ENCODE results near the gene MYCBPAP. TPM values are rescaled to one million over a fixed set of nuclear protein-coding genes. Genes with fewer than 3 reads are reported as not detected.
A peak's percentile ranks its signal among the peaks of the same experiment; 100 is the strongest.

Gene MYCBPAP
- polyA plus RNA-seq, 6 donors from 2014 or later, result 0.14 to 0.75 (median 0.47) TPM; not detected in 3

GRCh38 chr17:50564916-50565315, 56.7 kb downstream of the MYCBPAP start:
- Mint-ChIP-seq H3K36me3 (no peaks in the 10 kb centered on the region), H3K4me3 (no peak overlapping the region), H3K27ac (peak overlapping the region in 3 of 6 donors; percentile 29 to 93 (median 92)), H3K9me3 (no peaks in the 10 kb centered on the region), H3K27me3 (peaks cover 54 to 76% (median 74%) of the 10 kb centered on the region in 3 donors), H3K4me1 (peaks cover 14 to 21% (median 19%) of the 10 kb centered on the region in 3 donors)
- DNase-seq (no peak), ATAC-seq (ENCODE audit: low read depth in 2 of 2) (no peak)

DNA sequence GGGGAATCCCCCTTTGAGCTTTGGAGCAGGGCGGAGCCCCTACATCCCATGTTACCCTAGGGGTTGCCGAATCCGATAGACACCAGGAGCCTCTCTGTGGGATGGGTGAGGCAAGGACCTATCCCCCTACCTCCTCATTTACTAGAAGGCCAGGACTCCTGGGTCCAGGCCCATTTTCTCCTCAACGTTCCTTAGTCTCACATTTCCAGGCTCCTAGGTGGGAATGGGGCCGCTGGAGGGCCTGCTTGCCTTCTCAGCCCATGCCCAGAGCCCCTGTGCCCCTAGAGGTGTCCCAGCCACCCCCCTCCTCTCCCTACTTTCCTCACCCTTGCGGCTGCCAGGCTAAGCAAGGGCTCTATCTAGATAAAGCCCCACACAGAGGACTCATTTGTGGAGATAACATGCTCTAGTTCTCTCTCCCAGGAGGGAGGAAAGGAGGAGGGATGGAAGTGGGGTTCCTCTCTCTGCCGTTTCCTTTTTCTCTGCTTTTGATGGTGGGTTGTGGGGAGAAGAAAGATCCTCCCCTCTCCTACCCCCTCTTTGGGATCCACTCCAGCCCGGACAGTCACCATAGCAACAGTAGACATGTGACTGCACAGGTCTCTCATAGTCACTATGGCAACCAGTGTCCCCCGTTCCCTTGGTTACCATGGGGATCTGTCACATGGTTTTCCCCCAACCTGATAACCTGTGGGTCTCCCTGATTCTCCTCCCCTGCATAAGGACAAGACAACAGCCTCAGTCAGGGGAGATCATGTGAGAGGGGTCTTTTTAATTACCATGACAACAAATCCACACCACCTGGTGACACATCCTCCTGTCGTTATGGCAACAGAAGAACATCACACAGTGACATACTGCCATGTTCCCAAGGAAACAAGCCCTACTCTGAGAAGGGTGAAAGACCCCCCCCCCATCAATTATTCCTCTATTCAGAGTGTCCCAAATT, 57.4 kb downstream of the MYCBPAP start:
- DNase-seq (no peak), ATAC-seq (ENCODE audit: low read depth in 2 of 2) (peak; percentile 48 to 55)
- Mint-ChIP-seq H3K4me3 (no peak overlapping the region), H3K36me3 (no peaks in the 10 kb centered on the region), H3K27ac (peak overlapping the region; percentile 48 to 93 (median 76)), H3K4me1 (peaks cover 9 to 18% (median 16%) of the 10 kb centered on the region in 3 donors), H3K27me3 (peaks cover 52 to 82% (median 78%) of the 10 kb centered on the region in 3 donors), H3K9me3 (no peaks in the 10 kb centered on the region)

DNA sequence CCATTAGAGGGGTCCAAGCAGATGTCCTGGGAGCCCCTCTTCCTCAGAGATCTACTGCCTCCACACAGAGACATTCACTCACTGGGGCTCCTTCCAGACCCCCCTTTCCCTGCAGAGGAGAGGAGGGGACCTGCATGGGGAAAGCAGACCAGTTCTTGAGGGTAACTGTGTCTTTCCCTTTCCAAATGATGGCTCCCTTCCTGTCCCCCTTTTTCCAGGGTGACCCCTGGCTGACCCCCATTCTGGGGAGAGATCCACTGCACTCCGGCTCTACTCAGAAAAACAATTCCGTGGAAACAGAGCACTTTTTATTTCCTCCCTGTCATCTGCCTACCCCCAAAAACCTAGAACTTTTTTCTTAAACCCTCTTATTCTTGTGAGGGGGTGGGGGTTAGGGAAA, 58.6 kb downstream of the MYCBPAP start:
- no peaks in the 10 kb centered on the region for H3K9me3 Mint-ChIP-seq
- H3K27me3 Mint-ChIP-seq, result peaks cover 52 to 93% (median 89%) of the 10 kb centered on the region in 3 donors
- ATAC-seq (ENCODE audit: low read depth in 2 of 2) (no peak), DNase-seq (no peak)
- no peak overlapping the region for H3K4me3 Mint-ChIP-seq
- peaks cover 8 to 18% (median 16%) of the 10 kb centered on the region in 3 donors for H3K4me1 Mint-ChIP-seq
- peak overlapping the region in 2 of 6 donors; percentile 21 to 93 for H3K27ac Mint-ChIP-seq
- no peaks in the 10 kb centered on the region for H3K36me3 Mint-ChIP-seq

DNA sequence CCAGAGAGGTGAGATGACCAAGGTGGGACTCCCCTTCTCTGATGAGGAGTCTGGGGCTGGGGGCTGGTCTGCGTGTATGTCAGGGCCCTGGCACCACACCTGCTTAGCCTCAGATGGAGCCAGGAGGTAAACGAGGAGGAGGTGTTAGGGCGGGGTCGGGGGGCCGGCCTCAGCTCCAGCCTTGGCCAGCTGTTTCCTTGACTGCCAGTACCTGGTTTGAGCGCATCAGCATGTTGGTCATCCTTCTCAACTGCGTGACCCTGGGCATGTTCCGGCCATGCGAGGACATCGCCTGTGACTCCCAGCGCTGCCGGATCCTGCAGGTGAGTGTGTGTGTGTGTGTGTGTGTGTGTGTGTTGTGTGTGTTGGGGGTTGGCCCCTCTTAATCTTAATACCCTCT, 60.4 kb downstream of the MYCBPAP start:
- peaks cover 38 to 93% (median 88%) of the 10 kb centered on the region in 3 donors for H3K27me3 Mint-ChIP-seq
- no peak overlapping the region for H3K4me3 Mint-ChIP-seq
- no peak for DNase-seq

DNA sequence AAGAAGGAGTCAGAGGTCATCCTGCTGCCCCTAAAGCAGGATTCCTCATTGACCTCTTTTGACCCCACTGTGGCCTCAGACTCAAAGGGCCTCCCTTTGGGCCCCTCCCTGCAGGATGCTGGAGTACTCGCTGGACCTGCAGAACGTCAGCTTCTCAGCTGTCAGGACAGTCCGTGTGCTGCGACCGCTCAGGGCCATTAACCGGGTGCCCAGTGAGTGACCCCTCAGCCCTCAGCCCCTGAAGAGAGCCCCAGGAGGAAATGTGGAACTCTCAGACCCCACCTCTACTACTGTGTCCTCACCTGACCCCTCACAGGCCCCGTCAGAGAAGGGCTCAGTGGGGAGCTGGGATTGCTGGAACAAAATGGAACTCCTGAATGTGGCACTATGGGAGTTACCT, 61.4 kb downstream of the MYCBPAP start:
- no peak for DNase-seq
- Mint-ChIP-seq H3K4me1 (peaks cover 0 to 12% (median 10%) of the 10 kb centered on the region in 3 donors), H3K4me3 (no peak overlapping the region), H3K27ac (no peak overlapping the region), H3K27me3 (peaks cover 37 to 89% (median 82%) of the 10 kb centered on the region in 3 donors), H3K9me3 (no peaks in the 10 kb centered on the region), H3K36me3 (no peaks in the 10 kb centered on the region)
- ATAC-seq (ENCODE audit: low read depth in 2 of 2), result no peak

More for the DNA sequence above, 60.4 kb downstream of the MYCBPAP start:
- ATAC-seq (ENCODE audit: low read depth in 2 of 2), result no peak
- H3K4me1 Mint-ChIP-seq, result peaks cover 0 to 13% (median 10%) of the 10 kb centered on the region in 3 donors
- H3K36me3 Mint-ChIP-seq, result no peaks in the 10 kb centered on the region
- no peaks in the 10 kb centered on the region for H3K9me3 Mint-ChIP-seq
- no peak overlapping the region for H3K27ac Mint-ChIP-seq

DNA sequence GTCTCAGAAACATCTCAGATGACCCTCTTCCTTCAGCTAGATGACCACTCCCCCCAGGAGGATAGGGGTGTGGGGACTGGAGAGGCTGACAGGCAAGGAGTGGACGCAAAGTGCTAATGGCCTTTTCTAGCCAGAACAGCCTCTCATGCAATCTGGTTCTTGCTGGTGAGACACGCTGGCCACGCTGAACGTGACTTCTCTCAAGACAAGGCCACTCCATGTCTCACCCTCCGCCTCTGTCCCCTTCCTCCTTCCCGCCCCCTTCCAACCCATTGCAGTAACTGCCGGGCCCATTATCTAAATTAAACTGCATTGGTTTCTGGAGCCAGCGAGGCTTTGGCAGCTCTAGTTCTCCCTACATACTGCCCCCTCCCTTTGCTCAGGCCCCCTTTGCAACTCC, 61.8 kb downstream of the MYCBPAP start:
- Mint-ChIP-seq H3K27me3 (peaks cover 34 to 89% (median 78%) of the 10 kb centered on the region in 3 donors), H3K27ac (no peak overlapping the region), H3K36me3 (no peaks in the 10 kb centered on the region), H3K4me3 (peak overlapping the region in 1 of 8 donors; percentile 75), H3K4me1 (peaks cover 0 to 8% (median 7%) of the 10 kb centered on the region in 3 donors), H3K9me3 (no peaks in the 10 kb centered on the region)
- DNase-seq (no peak), ATAC-seq (ENCODE audit: low read depth in 2 of 2) (no peak)

DNA sequence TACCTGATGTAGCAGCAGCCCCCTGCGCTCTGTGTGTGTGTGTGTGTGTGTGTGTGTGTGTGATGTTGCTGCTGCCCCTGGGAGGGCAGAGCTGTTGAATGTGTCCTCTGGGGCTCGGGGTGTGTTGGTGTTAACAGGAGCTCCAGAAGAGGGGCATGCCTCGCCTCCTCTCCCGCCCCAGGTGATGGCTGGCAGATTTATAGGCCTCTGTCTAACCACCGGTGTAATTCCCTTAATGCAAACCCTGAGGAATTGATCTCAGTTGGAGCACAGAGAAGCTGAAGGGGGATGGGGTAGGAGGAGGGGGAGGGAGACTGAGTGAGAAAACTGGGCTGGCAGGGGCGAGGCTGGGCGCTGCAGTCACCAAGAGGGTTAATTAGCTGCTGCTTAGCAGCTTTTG, 62.3 kb downstream of the MYCBPAP start:
- DNase-seq (no peak), ATAC-seq (ENCODE audit: low read depth in 2 of 2) (no peak)
- Mint-ChIP-seq H3K4me1 (peaks cover 0 to 4% (median 3%) of the 10 kb centered on the region in 3 donors), H3K4me3 (peak overlapping the region in 1 of 8 donors; percentile 75), H3K27me3 (peaks cover 33 to 88% (median 73%) of the 10 kb centered on the region in 3 donors), H3K27ac (no peak overlapping the region), H3K9me3 (no peaks in the 10 kb centered on the region), H3K36me3 (no peaks in the 10 kb centered on the region)

GRCh38 chr17:50571681-50572080, 63.4 kb downstream of the MYCBPAP start:
- no peak for DNase-seq
- Mint-ChIP-seq H3K9me3 (no peaks in the 10 kb centered on the region), H3K36me3 (no peaks in the 10 kb centered on the region), H3K4me3 (no peak overlapping the region), H3K27ac (no peak overlapping the region), H3K27me3 (peaks cover 26 to 78% (median 69%) of the 10 kb centered on the region in 3 donors), H3K4me1 (no peaks in the 10 kb centered on the region)
- ATAC-seq (ENCODE audit: low read depth in 2 of 2), result no peak

GRCh38 chr17:50572541-50572940, 64.3 kb downstream of the MYCBPAP start:
- Mint-ChIP-seq H3K27ac (no peak overlapping the region), H3K4me1 (no peaks in the 10 kb centered on the region), H3K27me3 (peaks cover 19 to 78% (median 69%) of the 10 kb centered on the region in 3 donors), H3K36me3 (no peaks in the 10 kb centered on the region), H3K9me3 (no peaks in the 10 kb centered on the region), H3K4me3 (no peak overlapping the region)
- no peak for ATAC-seq (ENCODE audit: low read depth in 2 of 2)
- DNase-seq, result no peak

GRCh38 chr17:50573866-50574611, 65.8 kb downstream of the MYCBPAP start:
- peaks cover 14 to 75% (median 67%) of the 10 kb centered on the region in 3 donors for H3K27me3 Mint-ChIP-seq
- H3K4me1 Mint-ChIP-seq, result no peaks in the 10 kb centered on the region
- DNase-seq (no peak), ATAC-seq (ENCODE audit: low read depth in 2 of 2) (no peak)
- no peak overlapping the region for H3K4me3 Mint-ChIP-seq
- H3K9me3 Mint-ChIP-seq, result no peaks in the 10 kb centered on the region
- H3K27ac Mint-ChIP-seq, result no peak overlapping the region
- H3K36me3 Mint-ChIP-seq, result no peaks in the 10 kb centered on the region

DNA sequence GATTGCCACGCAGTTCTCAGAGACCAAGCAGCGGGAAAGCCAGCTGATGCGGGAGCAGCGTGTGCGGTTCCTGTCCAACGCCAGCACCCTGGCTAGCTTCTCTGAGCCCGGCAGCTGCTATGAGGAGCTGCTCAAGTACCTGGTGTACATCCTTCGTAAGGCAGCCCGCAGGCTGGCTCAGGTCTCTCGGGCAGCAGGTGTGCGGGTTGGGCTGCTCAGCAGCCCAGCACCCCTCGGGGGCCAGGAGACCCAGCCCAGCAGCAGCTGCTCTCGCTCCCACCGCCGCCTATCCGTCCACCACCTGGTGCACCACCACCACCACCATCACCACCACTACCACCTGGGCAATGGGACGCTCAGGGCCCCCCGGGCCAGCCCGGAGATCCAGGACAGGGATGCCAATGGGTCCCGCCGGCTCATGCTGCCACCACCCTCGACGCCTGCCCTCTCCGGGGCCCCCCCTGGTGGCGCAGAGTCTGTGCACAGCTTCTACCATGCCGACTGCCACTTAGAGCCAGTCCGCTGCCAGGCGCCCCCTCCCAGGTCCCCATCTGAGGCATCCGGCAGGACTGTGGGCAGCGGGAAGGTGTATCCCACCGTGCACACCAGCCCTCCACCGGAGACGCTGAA, 67.5 kb downstream of the MYCBPAP start:
- H3K4me1 Mint-ChIP-seq, result no peaks in the 10 kb centered on the region
- peaks cover 14 to 76% (median 64%) of the 10 kb centered on the region in 3 donors for H3K27me3 Mint-ChIP-seq
- ATAC-seq (ENCODE audit: low read depth in 2 of 2) (no peak), DNase-seq (no peak)
- H3K36me3 Mint-ChIP-seq, result no peaks in the 10 kb centered on the region
- no peak overlapping the region for H3K4me3 Mint-ChIP-seq
- H3K9me3 Mint-ChIP-seq, result no peaks in the 10 kb centered on the region
- no peak overlapping the region for H3K27ac Mint-ChIP-seq

GRCh38 chr17:50576864-50577263, 68.6 kb downstream of the MYCBPAP start:
- Mint-ChIP-seq H3K9me3 (no peaks in the 10 kb centered on the region), H3K27me3 (peaks cover 18 to 74% (median 65%) of the 10 kb centered on the region in 3 donors)
- no peak for ATAC-seq (ENCODE audit: low read depth in 2 of 2)

GRCh38 chr17:50577451-50577954, 69.3 kb downstream of the MYCBPAP start:
- no peaks in the 10 kb centered on the region for H3K4me1 Mint-ChIP-seq
- H3K27ac Mint-ChIP-seq, result no peak overlapping the region
- H3K9me3 Mint-ChIP-seq, result no peaks in the 10 kb centered on the region
- no peaks in the 10 kb centered on the region for H3K36me3 Mint-ChIP-seq
- no peak for DNase-seq
- ATAC-seq (ENCODE audit: low read depth in 2 of 2), result no peak
- H3K27me3 Mint-ChIP-seq, result peaks cover 20 to 74% (median 65%) of the 10 kb centered on the region in 3 donors
- no peak overlapping the region for H3K4me3 Mint-ChIP-seq

More at GRCh38 chr17:50576864-50577263, 68.6 kb downstream of the MYCBPAP start:
- H3K27ac Mint-ChIP-seq, result no peak overlapping the region
- H3K36me3 Mint-ChIP-seq, result no peaks in the 10 kb centered on the region
- H3K4me3 Mint-ChIP-seq, result no peak overlapping the region
- no peak for DNase-seq
- H3K4me1 Mint-ChIP-seq, result no peaks in the 10 kb centered on the region
